Measurements from ENCODE around the gene HERC4.
"Not testable (repeated sequence)": the region's sequence is repeated elsewhere in the genome, so short reads cannot be mapped to it uniquely, and the experiment has no call there.

HERC4 gene

GRCh38 chr10:68047122-68047521 lies 28.0 kb downstream of the HERC4 start:
- no peak for TF ChIP-seq ZNF274 (IDR thresholded peaks at IDR 0.05; ENCODE audit: low read depth, low read length)
- no peak overlapping the region for H3K4me3 ChIP-seq (ENCODE audit: low read length)

DNA sequence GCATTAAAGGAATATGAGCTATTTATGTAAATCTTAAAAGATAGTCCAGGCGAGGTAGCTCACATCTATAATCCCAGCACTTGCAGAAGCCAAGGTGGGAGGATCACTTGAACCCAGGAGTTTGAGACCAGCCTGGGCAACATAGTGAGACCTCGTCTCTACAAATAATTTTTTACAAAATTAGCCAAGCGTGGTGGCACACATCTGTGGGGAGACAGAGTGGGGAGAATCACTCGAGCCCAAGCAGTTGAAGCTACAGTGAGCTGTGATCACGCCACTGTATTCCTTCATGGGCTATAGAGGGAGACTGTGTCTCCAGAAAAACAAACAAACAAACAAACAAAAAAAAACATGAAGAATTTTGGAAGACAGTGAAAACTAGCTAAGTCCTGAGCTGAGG lies 28.4 kb downstream of the HERC4 start:
- no peak overlapping the region; the same call in 1 of the 2 replicates for H3K4me3 ChIP-seq (ENCODE audit: low read length)
- TF ChIP-seq ZNF274 (IDR thresholded peaks at IDR 0.05; ENCODE audit: low read depth, low read length): no peak

DNA sequence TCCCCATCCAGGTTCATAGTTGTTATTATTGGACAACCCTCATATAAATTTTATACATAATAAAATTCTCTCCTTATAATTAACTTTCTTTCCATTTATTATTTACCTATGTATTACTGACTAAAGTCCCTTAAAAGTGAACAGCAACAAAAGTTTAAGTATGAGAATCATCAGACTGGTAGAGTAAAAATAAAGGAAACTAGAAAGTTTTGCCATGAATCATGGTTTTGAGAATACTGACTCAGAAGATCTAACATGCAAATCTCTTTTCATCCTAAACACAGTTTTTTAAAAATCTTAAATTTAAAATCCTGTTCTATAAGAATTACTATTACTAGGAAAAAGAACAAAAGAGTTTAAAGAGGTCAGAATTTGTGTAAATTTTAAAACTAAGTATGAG lies 32.1 kb downstream of the HERC4 start:
- TF ChIP-seq ZNF274 (IDR thresholded peaks at IDR 0.05; ENCODE audit: low read depth, low read length): no peak
- no peak overlapping the region for H3K4me3 ChIP-seq (ENCODE audit: low read length)

- no peak overlapping the region for H3K4me3 ChIP-seq (ENCODE audit: low read length)
- TF ChIP-seq ZNF274 (IDR thresholded peaks at IDR 0.05; ENCODE audit: low read depth, low read length): no peak
Measured at GRCh38 chr10:68032113-68032512, 43.0 kb downstream of the HERC4 start.

DNA sequence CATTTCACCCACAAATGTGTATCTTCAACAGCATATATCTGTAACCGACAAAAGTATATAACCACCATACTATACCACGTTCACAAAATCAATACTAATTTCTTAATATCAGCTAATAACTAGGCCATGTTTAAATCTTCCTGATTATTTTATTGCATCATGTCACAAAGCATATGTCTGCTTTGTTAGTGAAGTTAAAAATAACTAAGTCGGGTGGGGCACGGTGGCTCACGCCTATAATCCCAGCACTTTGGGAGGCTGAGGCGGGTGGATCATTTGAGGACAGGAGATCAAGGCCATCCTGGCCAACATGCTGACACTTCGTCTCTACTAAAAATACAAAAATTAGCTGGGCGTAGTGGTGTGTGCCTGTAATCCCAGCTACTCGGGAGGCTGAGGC lies 47.7 kb downstream of the HERC4 start:
- H3K4me3 ChIP-seq (ENCODE audit: low read length): no peak overlapping the region
- TF ChIP-seq ZNF274 (IDR thresholded peaks at IDR 0.05; ENCODE audit: low read depth, low read length): no peak

DNA sequence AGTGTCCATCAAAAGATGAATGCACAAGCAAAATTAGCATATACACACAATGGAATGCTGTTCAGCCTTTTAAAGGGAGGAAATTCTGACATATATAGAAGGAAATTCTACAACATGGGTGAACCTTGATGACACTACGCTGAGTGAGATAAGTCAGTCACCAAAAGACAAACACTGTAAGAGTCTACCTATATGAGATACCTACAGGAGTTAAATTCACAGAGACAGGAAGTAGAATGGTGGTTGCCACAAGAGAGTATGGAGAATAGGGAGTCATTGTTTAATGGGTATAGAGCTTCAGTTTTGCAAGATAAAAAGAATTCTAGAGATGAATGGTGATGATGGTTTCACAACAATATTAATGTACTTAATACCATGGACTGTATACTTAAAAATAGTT lies 51.8 kb downstream of the HERC4 start:
- no peak overlapping the region for H3K4me3 ChIP-seq (ENCODE audit: low read length)
- TF ChIP-seq ZNF274 (IDR thresholded peaks at IDR 0.05; ENCODE audit: low read depth, low read length): no peak

GRCh38 chr10:68022324-68022723 lies 52.8 kb downstream of the HERC4 start:
- not testable (repeated sequence) for H3K4me3 ChIP-seq (ENCODE audit: low read length)

GRCh38 chr10:68016519-68016918 lies 58.6 kb downstream of the HERC4 start:
- H3K4me3 ChIP-seq (ENCODE audit: low read length): not testable (repeated sequence)

DNA sequence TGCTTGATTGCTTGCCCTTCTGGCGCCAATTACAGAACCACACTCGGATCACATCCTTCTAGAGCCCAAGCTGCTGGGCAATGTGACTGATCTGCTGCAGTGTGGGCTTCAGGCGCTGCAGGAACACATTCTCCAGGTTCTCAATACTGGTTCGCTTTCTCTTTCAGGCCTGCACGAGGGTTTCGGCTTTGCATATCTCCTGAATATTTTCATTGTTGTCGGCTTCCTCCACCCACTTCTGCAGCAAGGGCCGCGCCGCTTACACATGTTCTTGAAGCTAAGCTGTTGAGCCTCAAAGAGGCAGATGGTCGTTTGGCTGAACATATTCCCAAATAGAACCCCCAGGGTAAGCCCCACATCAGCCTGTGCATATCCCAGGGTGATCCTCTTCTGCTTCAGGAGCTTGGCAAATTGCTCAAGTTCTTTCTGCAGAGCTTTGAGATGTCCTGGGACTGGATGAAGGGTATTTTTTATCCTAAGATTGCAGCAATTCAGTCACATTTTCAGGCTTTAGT lies 64.6 kb downstream of the HERC4 start:
- no peak for TF ChIP-seq ZNF274 (IDR thresholded peaks at IDR 0.05; ENCODE audit: low read depth, low read length)
- no peak overlapping the region for H3K4me3 ChIP-seq (ENCODE audit: low read length)

- no peak for TF ChIP-seq ZNF274 (IDR thresholded peaks at IDR 0.05; ENCODE audit: low read depth, low read length)
- no peak overlapping the region for H3K4me3 ChIP-seq (ENCODE audit: low read length)
Measured at GRCh38 chr10:68007356-68007755, 67.7 kb downstream of the HERC4 start.

GRCh38 chr10:68001539-68001938 lies 73.5 kb downstream of the HERC4 start:
- TF ChIP-seq ZNF274 (IDR thresholded peaks at IDR 0.05; ENCODE audit: low read depth, low read length): no peak
- no peak overlapping the region for H3K4me3 ChIP-seq (ENCODE audit: low read length)

- no peak for TF ChIP-seq ZNF274 (IDR thresholded peaks at IDR 0.05; ENCODE audit: low read depth, low read length)
- no peak overlapping the region for H3K4me3 ChIP-seq (ENCODE audit: low read length)
Measured at GRCh38 chr10:68001000-68001399, 74.1 kb downstream of the HERC4 start.

GRCh38 chr10:67990093-67990492 lies 85.0 kb downstream of the HERC4 start:
- no peak for TF ChIP-seq ZNF274 (IDR thresholded peaks at IDR 0.05; ENCODE audit: low read depth, low read length)
- H3K4me3 ChIP-seq (ENCODE audit: low read length): no peak overlapping the region

DNA sequence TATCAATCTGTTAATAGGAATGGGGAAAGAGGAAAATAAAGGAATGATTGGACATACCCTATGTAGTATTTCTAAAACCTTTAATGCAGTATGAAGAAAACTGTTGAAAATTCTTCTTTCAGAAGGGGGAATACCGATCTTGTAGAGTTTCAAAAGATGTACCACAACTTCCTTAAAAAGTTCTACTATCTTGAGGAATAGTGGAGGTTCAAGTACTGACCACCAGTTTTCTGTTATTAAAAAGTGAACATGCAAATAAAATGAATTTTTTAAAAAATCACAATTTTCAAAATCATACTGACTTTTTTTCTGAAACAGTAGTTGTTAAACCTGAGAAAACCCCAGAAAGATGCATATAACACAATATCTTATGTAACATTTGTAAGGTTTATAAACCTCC lies 86.5 kb downstream of the HERC4 start:
- H3K4me3 ChIP-seq (ENCODE audit: low read length): no peak overlapping the region
- TF ChIP-seq ZNF274 (IDR thresholded peaks at IDR 0.05; ENCODE audit: low read depth, low read length): no peak

- not testable (repeated sequence) for H3K4me3 ChIP-seq (ENCODE audit: low read length)
Measured at GRCh38 chr10:67982603-67983002, 92.5 kb downstream of the HERC4 start.

GRCh38 chr10:67978749-67979148 lies 96.3 kb downstream of the HERC4 start:
- TF ChIP-seq ZNF274 (IDR thresholded peaks at IDR 0.05; ENCODE audit: low read depth, low read length): no peak
- H3K4me3 ChIP-seq (ENCODE audit: low read length): no peak overlapping the region

- TF ChIP-seq ZNF274 (IDR thresholded peaks at IDR 0.05; ENCODE audit: low read depth, low read length): no peak
- H3K4me3 ChIP-seq (ENCODE audit: low read length): no peak overlapping the region
Measured at GRCh38 chr10:67977251-67977650, 97.8 kb downstream of the HERC4 start.

Data from GM08714 (cell line).